Measurements from ENCODE around the gene ARL8A.

GRCh38 chr1:202107801-202108731, 36.5 kb downstream of the ARL8A start:
- TF ChIP-seq, protein P1, sequence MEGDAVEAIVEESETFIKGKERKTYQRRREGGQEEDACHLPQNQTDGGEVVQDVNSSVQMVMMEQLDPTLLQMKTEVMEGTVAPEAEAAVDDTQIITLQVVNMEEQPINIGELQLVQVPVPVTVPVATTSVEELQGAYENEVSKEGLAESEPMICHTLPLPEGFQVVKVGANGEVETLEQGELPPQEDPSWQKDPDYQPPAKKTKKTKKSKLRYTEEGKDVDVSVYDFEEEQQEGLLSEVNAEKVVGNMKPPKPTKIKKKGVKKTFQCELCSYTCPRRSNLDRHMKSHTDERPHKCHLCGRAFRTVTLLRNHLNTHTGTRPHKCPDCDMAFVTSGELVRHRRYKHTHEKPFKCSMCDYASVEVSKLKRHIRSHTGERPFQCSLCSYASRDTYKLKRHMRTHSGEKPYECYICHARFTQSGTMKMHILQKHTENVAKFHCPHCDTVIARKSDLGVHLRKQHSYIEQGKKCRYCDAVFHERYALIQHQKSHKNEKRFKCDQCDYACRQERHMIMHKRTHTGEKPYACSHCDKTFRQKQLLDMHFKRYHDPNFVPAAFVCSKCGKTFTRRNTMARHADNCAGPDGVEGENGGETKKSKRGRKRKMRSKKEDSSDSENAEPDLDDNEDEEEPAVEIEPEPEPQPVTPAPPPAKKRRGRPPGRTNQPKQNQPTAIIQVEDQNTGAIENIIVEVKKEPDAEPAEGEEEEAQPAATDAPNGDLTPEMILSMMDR (conservative IDR thresholded peaks at IDR 0.05; ENCODE audit: low read depth in 2 of 2), result no peak
- TF ChIP-seq POLR2AphosphoS5 (IDR thresholded peaks at IDR 0.05; ENCODE audit: low read depth) (no peak), EZH2 (IDR thresholded peaks at IDR 0.05; ENCODE audit: low read depth, unreplicated experiment) (no peak), ZNF114 (CRISPR knock-in tag; IDR thresholded peaks at IDR 0.05) (no peak), ZNF331 (CRISPR knock-in tag; IDR thresholded peaks at IDR 0.05; ENCODE audit: low read depth) (no peak)
- TF ChIP-seq, protein P2, sequence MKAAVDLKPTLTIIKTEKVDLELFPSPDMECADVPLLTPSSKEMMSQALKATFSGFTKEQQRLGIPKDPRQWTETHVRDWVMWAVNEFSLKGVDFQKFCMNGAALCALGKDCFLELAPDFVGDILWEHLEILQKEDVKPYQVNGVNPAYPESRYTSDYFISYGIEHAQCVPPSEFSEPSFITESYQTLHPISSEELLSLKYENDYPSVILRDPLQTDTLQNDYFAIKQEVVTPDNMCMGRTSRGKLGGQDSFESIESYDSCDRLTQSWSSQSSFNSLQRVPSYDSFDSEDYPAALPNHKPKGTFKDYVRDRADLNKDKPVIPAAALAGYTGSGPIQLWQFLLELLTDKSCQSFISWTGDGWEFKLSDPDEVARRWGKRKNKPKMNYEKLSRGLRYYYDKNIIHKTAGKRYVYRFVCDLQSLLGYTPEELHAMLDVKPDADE (IDR thresholded peaks at IDR 0.05), result no peak
